ENCODE results near the gene SIGLECL1.

The SIGLECL1 gene

GRCh38 chr19:51297406-51297805, 46.5 kb downstream of the SIGLECL1 start:
- no peak for DNase-seq

- DNase-seq, result no peak
Measured at GRCh38 chr19:51301266-51301665, 50.4 kb downstream of the SIGLECL1 start.

GRCh38 chr19:51305479-51305878, 54.6 kb downstream of the SIGLECL1 start:
- no peak for DNase-seq

- no peak for DNase-seq
Measured at GRCh38 chr19:51311351-51312257, 60.7 kb downstream of the SIGLECL1 start, which contains the start of gene IGLON5. TSS of gene IGLON5 (plus strand) at chr19:51311644. CDS start at chr19:51311848, 204 bp downstream.

GRCh38 chr19:51316688-51317087, 65.8 kb downstream of the SIGLECL1 start:
- no peak for DNase-seq

GRCh38 chr19:51317376-51317775, 66.5 kb downstream of the SIGLECL1 start:
- no peak for DNase-seq

GRCh38 chr19:51317968-51318367, 67.1 kb downstream of the SIGLECL1 start:
- DNase-seq, result no peak
